GM21526 (cell line): Measurements from ENCODE around the gene COLQ.

Experiments
- ATAC-seq: cut with Tn5 transposase; IDR thresholded peaks from one replicate; pipeline ENCODE4 v1.9.1; 2021; ENCODE audit warnings: moderate library complexity; ENCODE audit not compliant: unreplicated experiment, low FRiP score

COLQ gene

GRCh38 chr3:15520804-15521572 is 518 bp downstream of the COLQ start:
- ATAC-seq, result no peak

DNA sequence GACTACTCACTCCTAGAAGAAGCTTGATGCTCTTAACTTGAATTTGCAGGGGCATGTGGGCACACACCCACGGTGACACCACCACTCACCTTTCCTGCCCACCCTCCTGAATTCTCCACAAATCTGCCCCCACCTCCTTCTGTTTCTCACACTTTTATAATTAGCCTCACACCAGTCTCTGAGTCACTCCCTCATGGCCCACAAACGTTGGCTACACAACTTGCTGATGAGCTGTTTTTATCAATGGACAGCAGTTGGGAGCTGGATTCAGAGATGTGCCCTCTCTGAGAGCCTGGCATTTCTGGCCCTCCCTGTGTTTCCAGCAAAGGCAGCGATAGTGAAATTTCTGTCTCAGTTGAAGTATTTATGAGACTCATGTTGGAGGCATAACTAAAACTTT is 1.3 kb downstream of the COLQ start:
- no peak for ATAC-seq

DNA sequence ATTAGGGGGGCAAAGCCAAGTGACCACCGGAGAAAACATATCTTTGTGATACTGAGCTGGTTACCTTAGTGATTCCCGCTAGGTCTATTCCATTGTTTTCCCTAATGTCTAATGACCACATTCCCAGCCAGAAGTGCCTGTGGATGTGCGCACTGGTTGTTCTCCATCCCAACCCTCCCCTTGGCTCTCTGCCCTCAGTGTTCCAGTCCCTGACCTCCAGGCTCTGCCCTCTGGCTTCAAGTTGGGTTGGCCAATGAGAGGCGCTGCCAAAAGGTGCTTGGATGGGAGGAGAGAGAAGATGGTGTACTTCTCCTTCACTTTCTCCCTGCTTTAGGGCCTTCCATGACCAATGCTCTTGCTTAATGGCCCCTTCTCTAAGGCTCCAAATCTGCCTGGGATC is 2.4 kb downstream of the COLQ start:
- ATAC-seq, result no peak

GRCh38 chr3:15514663-15515340 is 6.7 kb downstream of the COLQ start:
- no peak for ATAC-seq

DNA sequence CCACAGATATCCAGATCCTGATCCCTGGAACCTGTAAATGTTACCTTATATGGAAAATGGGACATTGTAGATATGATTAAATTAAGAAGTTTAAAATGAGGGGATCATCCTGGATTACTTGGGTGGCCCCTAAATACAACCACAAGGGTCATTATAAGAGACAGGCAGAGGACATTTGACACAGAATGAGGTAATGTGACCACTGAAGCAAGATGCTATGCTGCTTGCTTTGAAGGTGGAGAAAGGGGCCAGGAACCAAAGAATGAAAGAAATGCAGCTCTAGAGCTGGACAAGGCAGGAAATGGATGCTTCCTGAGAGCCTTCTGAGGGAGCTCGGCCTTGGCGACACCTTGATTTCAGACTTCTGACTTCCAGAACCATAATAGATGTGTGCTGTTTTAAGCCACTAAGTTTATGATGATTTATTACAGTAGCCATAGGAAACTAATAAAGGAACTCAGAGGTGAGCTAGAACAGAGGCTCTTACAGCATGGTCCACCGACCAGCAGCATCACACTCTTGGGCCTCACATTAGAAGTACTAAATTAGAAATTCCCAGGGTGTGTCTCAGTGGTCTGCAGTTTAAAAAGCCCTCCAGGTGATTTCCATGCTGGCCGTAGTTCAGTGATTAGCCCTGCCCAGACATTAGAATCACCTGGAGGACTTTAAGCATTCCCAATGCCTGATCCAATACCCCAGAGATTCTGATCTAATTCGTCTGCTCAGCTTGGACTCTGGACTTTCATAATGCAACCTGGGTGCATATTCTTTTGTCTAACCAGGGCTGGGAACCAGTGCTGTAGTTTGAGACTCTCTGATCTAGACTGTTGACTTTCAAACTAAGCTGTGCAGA is 7.5 kb downstream of the COLQ start:
- no peak for ATAC-seq

- no peak for ATAC-seq
Measured at GRCh38 chr3:15513116-15513515, 8.4 kb downstream of the COLQ start.

- ATAC-seq, result no peak
Measured at GRCh38 chr3:15512166-15512565, 9.3 kb downstream of the COLQ start.

GRCh38 chr3:15511156-15511555 is 10.3 kb downstream of the COLQ start:
- no peak for ATAC-seq

GRCh38 chr3:15510493-15510892 is 11.0 kb downstream of the COLQ start:
- no peak for ATAC-seq

DNA sequence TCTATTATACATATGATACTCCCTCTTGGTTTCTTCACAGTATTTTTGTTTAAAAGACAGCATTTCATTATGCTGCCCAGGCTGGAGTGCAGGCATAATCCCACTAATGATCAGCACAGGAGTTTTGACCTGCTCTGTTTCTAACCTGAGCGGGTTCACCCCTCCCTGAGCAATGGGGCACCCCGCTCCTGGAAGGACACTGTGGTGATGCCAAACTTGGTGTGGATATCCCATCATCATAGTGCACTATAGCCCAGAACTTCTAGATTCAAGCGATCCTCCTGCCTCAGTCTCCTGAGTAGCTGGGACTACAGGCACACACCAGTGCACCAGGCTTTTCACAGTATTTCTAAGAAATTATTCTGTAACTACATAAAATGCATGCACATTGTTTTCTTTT is 14.9 kb downstream of the COLQ start:
- ATAC-seq, result no peak

DNA sequence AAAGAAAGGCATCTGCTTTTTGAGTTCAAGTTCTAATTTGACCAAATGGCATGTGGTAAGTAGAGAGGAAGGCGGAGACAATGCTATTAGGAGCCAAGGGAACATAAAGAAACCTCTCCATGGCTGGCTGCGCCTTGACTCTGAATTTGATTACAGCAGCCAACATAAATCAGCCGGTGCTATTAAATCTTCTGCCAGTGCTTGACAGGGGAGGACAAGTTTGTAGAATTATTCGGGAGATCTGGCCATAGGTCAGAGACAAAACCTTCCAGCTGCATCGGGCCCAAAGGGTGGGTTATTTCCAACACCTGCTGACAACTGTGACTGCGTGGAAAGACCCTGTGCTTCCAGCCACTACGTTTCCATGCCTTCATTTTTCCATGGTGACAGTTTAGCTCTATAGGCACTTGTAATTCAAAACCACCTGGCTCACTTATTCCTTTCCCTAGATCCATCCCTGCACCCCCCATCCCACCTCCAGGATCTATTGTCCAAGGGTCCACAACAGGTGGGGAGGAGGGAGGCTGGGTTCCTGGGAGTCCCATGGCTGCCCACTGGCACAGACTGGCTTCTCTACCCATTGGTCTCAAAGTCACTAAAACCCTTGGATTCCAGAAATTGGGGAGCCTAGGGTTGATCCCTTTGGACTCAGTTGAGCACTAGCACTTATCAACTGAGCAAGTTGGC is 15.9 kb downstream of the COLQ start:
- ATAC-seq, result no peak

DNA sequence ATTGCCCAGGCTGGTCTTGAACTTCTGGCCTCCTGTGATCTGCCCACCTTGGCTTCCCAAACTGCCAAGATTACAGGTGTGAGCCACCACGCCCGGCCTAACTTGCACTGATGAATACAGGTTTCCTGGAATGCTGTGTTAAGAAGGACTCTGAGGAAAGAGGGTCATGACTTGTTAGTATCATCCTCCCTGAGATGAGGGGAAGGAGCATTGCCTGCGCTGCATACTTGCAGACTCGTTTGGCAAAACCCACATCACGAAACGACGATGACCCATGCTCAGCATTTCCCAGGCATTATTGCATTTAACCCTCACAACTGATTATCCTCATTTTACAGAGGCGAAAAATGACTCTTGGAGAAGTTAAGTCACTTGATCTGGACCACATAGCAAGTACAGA is 18.9 kb downstream of the COLQ start:
- ATAC-seq, result no peak

GRCh38 chr3:15501126-15501525 is 20.4 kb downstream of the COLQ start:
- ATAC-seq, result no peak

DNA sequence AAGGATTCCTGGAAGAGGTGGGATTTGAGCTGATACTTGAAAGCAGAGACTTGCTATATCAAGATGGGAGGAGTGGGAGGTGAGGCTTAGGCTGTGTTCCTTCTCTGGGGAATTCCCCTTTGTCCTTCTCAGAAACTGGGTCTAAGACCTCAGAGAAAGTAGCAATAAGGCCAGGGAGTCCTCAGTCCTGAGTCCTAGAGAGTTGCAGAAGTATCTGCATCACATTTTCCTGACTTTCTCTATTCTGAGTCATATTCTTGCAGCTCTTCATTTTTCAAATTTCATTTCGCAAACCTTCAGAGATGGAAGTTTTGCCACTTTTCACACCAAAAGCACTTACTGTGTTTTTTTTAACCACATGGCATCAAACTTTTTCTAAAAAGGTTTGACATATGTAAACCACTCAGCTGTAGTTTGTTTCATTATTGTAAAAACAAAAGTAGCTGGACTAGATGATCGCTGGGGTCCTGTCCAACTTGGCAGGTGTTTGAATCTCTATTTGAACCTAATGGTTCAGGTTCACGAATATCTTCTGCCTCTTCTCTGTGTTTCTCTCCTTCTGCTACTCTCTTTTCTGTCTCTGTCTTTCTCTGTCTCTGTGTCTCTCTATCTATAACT is 21.3 kb downstream of the COLQ start:
- ATAC-seq, result no peak

GRCh38 chr3:15499536-15499935 is 22.0 kb downstream of the COLQ start:
- ATAC-seq, result no peak

DNA sequence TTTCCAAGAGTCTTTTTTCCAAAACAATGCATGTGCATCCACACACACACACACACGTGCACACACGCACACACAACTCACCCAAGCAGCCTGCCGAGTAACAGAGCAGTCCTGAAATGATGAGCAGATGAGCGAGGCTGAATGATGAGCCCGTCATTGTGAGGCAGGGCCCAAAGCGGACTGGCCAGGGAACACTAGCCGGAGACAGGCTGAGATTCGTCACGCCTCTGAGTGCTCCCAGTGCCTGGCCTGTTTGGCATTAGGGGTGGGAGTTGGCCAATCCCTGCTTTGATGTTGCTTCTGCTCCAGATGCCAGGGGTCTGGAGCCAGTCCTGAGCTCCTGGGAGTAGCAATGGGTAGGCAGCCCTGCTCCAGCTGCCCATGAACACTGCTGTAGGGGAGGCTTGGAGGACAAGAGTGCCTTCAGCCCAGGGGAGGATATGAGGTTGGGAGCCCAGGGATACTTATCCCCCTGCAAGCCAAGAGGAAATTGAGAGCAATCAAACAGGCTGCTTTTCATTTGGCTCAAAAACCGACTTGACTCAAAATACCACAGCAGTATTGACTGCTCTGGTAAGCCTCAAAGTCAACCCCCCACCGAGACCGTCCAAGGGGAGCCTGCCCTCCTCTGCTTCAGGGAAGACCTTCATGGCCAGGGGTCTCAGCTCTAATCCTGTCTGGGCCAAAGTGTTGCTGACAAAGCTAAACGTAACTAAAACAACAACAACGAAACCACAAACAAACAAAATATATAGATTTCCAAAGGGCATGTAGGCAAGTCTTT is 22.9 kb downstream of the COLQ start:
- no peak for ATAC-seq

DNA sequence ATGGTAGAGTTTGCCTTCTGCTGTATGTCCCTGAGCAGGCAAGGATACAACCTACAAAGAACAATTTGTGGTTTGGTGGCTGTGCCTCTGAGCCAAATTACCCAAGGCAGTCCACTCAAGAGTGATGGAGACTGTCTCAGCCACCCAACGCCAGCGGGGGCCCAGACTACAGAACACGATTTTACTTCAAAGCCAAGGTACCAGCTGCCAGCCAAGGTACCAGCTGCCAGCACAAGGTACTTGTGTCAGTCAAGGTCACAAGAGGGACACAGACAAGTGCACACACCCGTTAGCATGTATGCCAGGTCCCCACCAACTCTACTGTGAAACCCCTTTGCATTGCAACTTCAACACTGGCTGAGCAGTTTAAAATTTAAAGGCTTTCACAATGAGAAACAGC is 23.5 kb downstream of the COLQ start:
- no peak for ATAC-seq

DNA sequence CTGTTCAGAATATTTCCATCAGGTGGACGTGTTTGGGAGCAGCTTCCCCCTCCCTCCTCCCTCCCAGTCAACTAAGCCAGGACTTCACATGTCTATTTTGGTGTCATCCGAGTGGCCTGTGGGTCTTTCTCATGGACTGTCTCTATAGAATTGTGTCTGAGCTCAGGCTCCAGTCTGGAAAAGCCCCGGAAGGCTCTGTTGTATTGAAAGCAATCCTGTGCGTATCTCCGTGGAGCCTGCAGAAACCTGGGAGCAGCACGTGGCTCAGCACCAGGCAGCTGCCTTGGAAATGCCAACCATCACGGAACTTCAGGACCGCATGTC is 25.2 kb downstream of the COLQ start:
- no peak for ATAC-seq

DNA sequence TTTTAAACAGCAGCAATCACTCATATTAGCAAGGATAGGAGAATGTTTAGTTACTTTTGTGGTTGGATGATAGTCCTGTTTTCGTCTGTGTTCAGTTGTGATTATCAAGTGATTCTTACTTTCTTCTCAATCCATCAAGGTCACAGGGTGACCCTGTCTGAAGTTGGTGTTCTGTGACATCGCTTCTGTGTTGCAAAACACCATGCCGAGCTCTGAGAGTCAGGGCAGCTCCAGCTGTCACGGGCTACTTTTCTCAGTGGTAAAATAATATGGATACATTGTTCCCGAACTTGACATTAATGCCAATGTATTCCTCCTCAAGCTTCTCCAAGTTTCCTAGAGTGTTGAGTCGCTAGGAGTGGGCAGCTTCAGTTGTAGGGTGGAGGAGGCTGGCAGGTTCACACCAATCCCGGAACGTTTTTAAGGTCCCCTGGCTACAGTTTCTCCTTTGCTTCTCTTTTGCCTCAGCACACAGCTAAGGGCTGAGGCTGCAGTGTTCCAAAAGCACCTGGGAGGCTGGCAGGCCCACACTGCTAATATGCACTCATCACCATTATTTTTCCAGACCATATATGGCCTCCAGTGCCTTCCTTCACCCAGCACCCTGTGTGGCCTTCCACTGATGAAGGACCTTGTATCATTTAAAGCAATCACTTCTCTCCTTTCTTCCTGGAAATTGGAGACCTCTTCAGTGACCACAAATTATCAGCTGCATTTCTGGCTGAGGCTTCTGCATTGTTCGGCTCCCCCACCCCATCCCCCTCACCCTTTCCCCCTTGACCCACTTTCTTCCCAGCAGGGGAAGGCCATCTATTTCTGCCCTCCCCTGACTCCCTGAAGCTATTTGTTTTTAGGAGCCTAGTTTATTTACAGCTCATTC is 25.8 kb downstream of the COLQ start:
- no peak for ATAC-seq
